B cell (primary cell): ENCODE data around the gene EME1.

Source experiments
- EZH2 ChIP-seq: IDR thresholded peaks from 2 replicates; pipeline ENCODE4 v1.6.1; 2012; ENCODE audit warnings: borderline replicate concordance, low read depth, mild to moderate bottlenecking, moderate library complexity, low read length; ENCODE audit not compliant: insufficient read depth, poor library complexity, severe bottlenecking
- TF ChIP-seq, protein P1 (sequence below): fragments of 200-600 bp; IDR thresholded peaks from one replicate; pipeline ENCODE4 v1.8.0; 2022; ENCODE audit warnings: antibody characterized with exemption, mild to moderate bottlenecking

- no peak for TF ChIP-seq EZH2
- TF ChIP-seq, protein P1, sequence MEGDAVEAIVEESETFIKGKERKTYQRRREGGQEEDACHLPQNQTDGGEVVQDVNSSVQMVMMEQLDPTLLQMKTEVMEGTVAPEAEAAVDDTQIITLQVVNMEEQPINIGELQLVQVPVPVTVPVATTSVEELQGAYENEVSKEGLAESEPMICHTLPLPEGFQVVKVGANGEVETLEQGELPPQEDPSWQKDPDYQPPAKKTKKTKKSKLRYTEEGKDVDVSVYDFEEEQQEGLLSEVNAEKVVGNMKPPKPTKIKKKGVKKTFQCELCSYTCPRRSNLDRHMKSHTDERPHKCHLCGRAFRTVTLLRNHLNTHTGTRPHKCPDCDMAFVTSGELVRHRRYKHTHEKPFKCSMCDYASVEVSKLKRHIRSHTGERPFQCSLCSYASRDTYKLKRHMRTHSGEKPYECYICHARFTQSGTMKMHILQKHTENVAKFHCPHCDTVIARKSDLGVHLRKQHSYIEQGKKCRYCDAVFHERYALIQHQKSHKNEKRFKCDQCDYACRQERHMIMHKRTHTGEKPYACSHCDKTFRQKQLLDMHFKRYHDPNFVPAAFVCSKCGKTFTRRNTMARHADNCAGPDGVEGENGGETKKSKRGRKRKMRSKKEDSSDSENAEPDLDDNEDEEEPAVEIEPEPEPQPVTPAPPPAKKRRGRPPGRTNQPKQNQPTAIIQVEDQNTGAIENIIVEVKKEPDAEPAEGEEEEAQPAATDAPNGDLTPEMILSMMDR = no peak
These were observed 20.8 kb upstream of the EME1 start for GRCh38 chr17:50352072-50352692.
